Trophoblast cell (in vitro differentiated cells and primary cell): ENCODE results near the gene SPDL1.

Source experiments
- DNase-seq, 2 donors: peaks; one replicate each; pipeline ENCODE4 v3.0.0-alpha.2; 2016
- H2AFZ ChIP-seq: 2 replicates; pipeline ENCODE4 v1.6.1; 2013; ENCODE audit warnings: low read length, moderate library complexity, mild to moderate bottlenecking; ENCODE audit not compliant: insufficient read depth, poor library complexity
- H2AK5ac ChIP-seq: 2 replicates; pipeline ENCODE4 v1.6.1; 2013; ENCODE audit warnings: mild to moderate bottlenecking, low read length
- H2BK120ac ChIP-seq: 2 replicates; pipeline ENCODE4 v1.6.1; 2013; ENCODE audit warnings: low read length, mild to moderate bottlenecking, moderate library complexity; ENCODE audit not compliant: insufficient read depth, poor library complexity
- H2BK12ac ChIP-seq: 2 replicates; pipeline ENCODE4 v1.6.1; 2013; ENCODE audit warnings: mild to moderate bottlenecking, low read length, moderate library complexity
- H2BK5ac ChIP-seq: 2 replicates; pipeline ENCODE4 v1.6.1; 2013; ENCODE audit warnings: low read length, low read depth, moderate library complexity, mild to moderate bottlenecking; ENCODE audit not compliant: poor library complexity
- H3K14ac ChIP-seq: 2 replicates; pipeline ENCODE4 v1.6.1; 2013; ENCODE audit warnings: mild to moderate bottlenecking, low read length
- H3K18ac ChIP-seq: 2 replicates; pipeline ENCODE4 v1.6.1; 2013; ENCODE audit warnings: mild to moderate bottlenecking, low read length
- H3K23ac ChIP-seq: 2 replicates; pipeline ENCODE4 v1.6.1; 2013; ENCODE audit warnings: low read length
- H3K27ac ChIP-seq: 2 replicates; pipeline ENCODE4 v1.5.1; 2013; ENCODE audit warnings: low read depth, mild to moderate bottlenecking, inconsistent platforms, low read length, moderate library complexity
- H3K27me3 ChIP-seq: 2 replicates; pipeline ENCODE4 v1.6.1; 2013; ENCODE audit warnings: inconsistent platforms, mild to moderate bottlenecking, low read length, moderate library complexity; ENCODE audit not compliant: insufficient read depth
- H3K36me3 ChIP-seq, 2 experiments: 1 replicate in 1 of 2; 2 replicates in 1 of 2; pipeline ENCODE4 v1.6.1; 2013; ENCODE audit warnings: low read length in 2 of 2, mild to moderate bottlenecking in 2 of 2, moderate library complexity in 1 of 2; ENCODE audit not compliant: insufficient read depth in 2 of 2, control insufficient read depth in 1 of 2
- H3K4ac ChIP-seq: 2 replicates; pipeline ENCODE4 v1.6.1; 2013; ENCODE audit warnings: low read depth, mild to moderate bottlenecking, low read length, moderate library complexity
- H3K4me1 ChIP-seq, 2 experiments: 1 replicate in 1 of 2; 2 replicates in 1 of 2; pipeline ENCODE4 v1.6.1; 2013; ENCODE audit warnings: low read length in 2 of 2, mild to moderate bottlenecking in 2 of 2, moderate library complexity in 1 of 2; ENCODE audit not compliant: insufficient read depth in 2 of 2, control insufficient read depth in 1 of 2
- H3K4me2 ChIP-seq: 2 replicates; pipeline ENCODE4 v1.6.1; 2013; ENCODE audit warnings: inconsistent platforms, mild to moderate bottlenecking, low read length, moderate library complexity
- H3K4me3 ChIP-seq: 2 replicates; pipeline ENCODE4 v1.5.1; 2013; ENCODE audit warnings: mild to moderate bottlenecking, low read depth, low read length, inconsistent platforms
- H3K79me1 ChIP-seq: one replicate; pipeline ENCODE4 v1.6.1; 2013; ENCODE audit warnings: low read length
- H3K79me2 ChIP-seq: 2 replicates; pipeline ENCODE4 v1.6.1; 2013; ENCODE audit warnings: low read length, mild to moderate bottlenecking; ENCODE audit not compliant: control insufficient read depth, insufficient read depth, poor library complexity
- H3K9ac ChIP-seq: 2 replicates; pipeline ENCODE4 v1.6.1; 2013; ENCODE audit warnings: mild to moderate bottlenecking, low read length
- H3K9me3 ChIP-seq: 2 replicates; pipeline ENCODE4 v1.6.1; 2013; ENCODE audit warnings: low read depth, mild to moderate bottlenecking, control low read depth, inconsistent platforms, low read length; ENCODE audit not compliant: insufficient read depth
- H4K12ac ChIP-seq: 2 replicates; pipeline ENCODE4 v1.6.1; 2013; ENCODE audit warnings: low read depth, mild to moderate bottlenecking, low read length, moderate library complexity
- H4K8ac ChIP-seq: 2 replicates; pipeline ENCODE4 v1.6.1; 2013; ENCODE audit warnings: low read depth, mild to moderate bottlenecking, low read length, moderate library complexity
- H4K91ac ChIP-seq: one replicate; pipeline ENCODE4 v1.6.1; 2013; ENCODE audit warnings: low read depth, mild to moderate bottlenecking, low read length, moderate library complexity
- WGBS: extraction: QIAGEN DNeasy Blood & Tissue Kit; methylation state at CpG from one replicate; pipeline ENCODE4 v1.1.7; 2013; ENCODE audit warnings: missing lambda C conversion rate; ENCODE audit not compliant: insufficient read length, insufficient coverage; ENCODE audit errors: extremely low coverage; 5-methylcytosine and 5-hydroxymethylcytosine counted together

SPDL1 gene

GRCh38 chr5:169542811-169543210, 40.8 kb upstream of the SPDL1 start:
- no CpG with 5 or more reads among the region's 2 CpGs for WGBS
- H3K4me2 ChIP-seq: no peak overlapping the region

GRCh38 chr5:169544264-169544950, 39.2 kb upstream of the SPDL1 start:
- H3K27me3 ChIP-seq: no peaks in the 10 kb centered on the region
- no peak overlapping the region for H3K4me2 ChIP-seq
- no peak overlapping the region for H2AFZ ChIP-seq
- H3K4me3 ChIP-seq: no peak overlapping the region
- no CpG with 5 or more reads among the region's 2 CpGs for WGBS
- no peak overlapping the region for H4K12ac ChIP-seq
- H3K36me3 ChIP-seq: no peaks in the 10 kb centered on the region
- H3K79me2 ChIP-seq: no peaks in the 10 kb centered on the region
- H4K91ac ChIP-seq: no peak overlapping the region
- DNase-seq: no peak
- no peak overlapping the region for H3K23ac ChIP-seq
- no peak overlapping the region for H3K18ac ChIP-seq
- H2BK120ac ChIP-seq: no peak overlapping the region
- H3K9ac ChIP-seq: no peak overlapping the region
- no peak overlapping the region for H3K4ac ChIP-seq
- H2BK12ac ChIP-seq: no peak overlapping the region
- no peak overlapping the region for H2AK5ac ChIP-seq
- H3K9me3 ChIP-seq: no peaks in the 10 kb centered on the region
- peaks cover 0 to 4% of the 10 kb centered on the region in 2 experiments for H3K4me1 ChIP-seq
- H3K27ac ChIP-seq: no peak overlapping the region
- H4K8ac ChIP-seq: no peak overlapping the region
- no peak overlapping the region for H2BK5ac ChIP-seq
- no peaks in the 10 kb centered on the region for H3K79me1 ChIP-seq
- no peak overlapping the region for H3K14ac ChIP-seq

More at GRCh38 chr5:169542811-169543210, 40.8 kb upstream of the SPDL1 start:
- Histone ChIP-seq H2AFZ (no peak overlapping the region), H3K9me3 (no peaks in the 10 kb centered on the region), H3K27me3 (peaks cover 2% of the 10 kb centered on the region), H4K8ac (no peak overlapping the region), H3K9ac (no peak overlapping the region), H3K4me1 (peaks cover 0 to 4% of the 10 kb centered on the region in 2 experiments), H3K4ac (no peak overlapping the region), H3K79me1 (no peaks in the 10 kb centered on the region), H2AK5ac (no peak overlapping the region), H4K91ac (no peak overlapping the region), H3K79me2 (no peaks in the 10 kb centered on the region), H3K23ac (no peak overlapping the region), H3K18ac (no peak overlapping the region), H3K27ac (no peak overlapping the region), H3K36me3 (no peaks in the 10 kb centered on the region), H2BK120ac (no peak overlapping the region), H3K14ac (no peak overlapping the region), H2BK5ac (no peak overlapping the region), H2BK12ac (no peak overlapping the region), H4K12ac (no peak overlapping the region), H3K4me3 (no peak overlapping the region)
- no peak for DNase-seq

- Histone ChIP-seq H3K36me3 (no peaks in the 10 kb centered on the region), H3K4ac (no peak overlapping the region), H2BK5ac (no peak overlapping the region), H3K18ac (no peak overlapping the region), H3K4me2 (no peak overlapping the region), H3K9me3 (no peaks in the 10 kb centered on the region), H4K91ac (no peak overlapping the region), H4K8ac (no peak overlapping the region), H3K4me3 (no peak overlapping the region), H3K27me3 (no peaks in the 10 kb centered on the region), H2BK12ac (no peak overlapping the region), H4K12ac (no peak overlapping the region), H2AK5ac (no peak overlapping the region), H2AFZ (no peak overlapping the region), H3K4me1 (peaks cover 0 to 4% of the 10 kb centered on the region in 2 experiments), H3K79me1 (no peaks in the 10 kb centered on the region), H3K23ac (no peak overlapping the region), H3K9ac (no peak overlapping the region), H2BK120ac (no peak overlapping the region), H3K79me2 (no peaks in the 10 kb centered on the region), H3K14ac (no peak overlapping the region), H3K27ac (no peak overlapping the region)
- no peak for DNase-seq
- no CpG with 5 or more reads among the region's 1 CpG for WGBS
Observed at GRCh38 chr5:169545762-169546161, 37.8 kb upstream of the SPDL1 start.

GRCh38 chr5:169546346-169546745, 37.2 kb upstream of the SPDL1 start:
- Histone ChIP-seq H3K27me3 (no peaks in the 10 kb centered on the region), H3K23ac (no peak overlapping the region), H3K14ac (no peak overlapping the region), H4K12ac (no peak overlapping the region), H3K79me1 (no peaks in the 10 kb centered on the region), H3K4ac (no peak overlapping the region), H2AFZ (no peak overlapping the region), H2BK5ac (no peak overlapping the region), H2BK120ac (no peak overlapping the region), H3K4me2 (no peak overlapping the region), H3K9me3 (no peaks in the 10 kb centered on the region), H3K4me1 (peaks cover 0 to 4% of the 10 kb centered on the region in 2 experiments), H2AK5ac (no peak overlapping the region), H3K4me3 (no peak overlapping the region), H2BK12ac (no peak overlapping the region), H3K27ac (no peak overlapping the region), H3K18ac (no peak overlapping the region), H3K9ac (no peak overlapping the region), H3K79me2 (no peaks in the 10 kb centered on the region), H4K91ac (no peak overlapping the region), H4K8ac (no peak overlapping the region), H3K36me3 (no peaks in the 10 kb centered on the region)
- DNase-seq: no peak
- WGBS: no CpG with 5 or more reads among the region's 3 CpGs
